ENCODE measurements around the gene SRSF4. TPM values are rescaled to one million over a fixed set of nuclear protein-coding genes. Genes with fewer than 3 reads are reported as not detected.
A peak's percentile ranks its signal among the peaks of the same experiment; 100 is the strongest.
"Not testable (repeated sequence)": the region's sequence is repeated elsewhere in the genome, so short reads cannot be mapped to it uniquely, and the experiment has no call there.

Gene SRSF4
- polyA plus RNA-seq, 3 donors = 114 to 128 (median 117) TPM

- no peak for DNase-seq (ENCODE audit: extremely low read depth in 1 of 11, low read depth in 9 of 11, low spot score in 4 of 11)
These were observed 37.5 kb downstream of the SRSF4 start for GRCh38 chr1:29144178-29144577.

GRCh38 chr1:29142714-29143113, 39.0 kb downstream of the SRSF4 start:
- DNase-seq (ENCODE audit: extremely low read depth in 1 of 11, low read depth in 9 of 11, low spot score in 4 of 11) = no peak

GRCh38 chr1:29136391-29136915, 45.2 kb downstream of the SRSF4 start:
- peak in 6 of 11 donors; percentile 9 to 65 (median 47) for DNase-seq (ENCODE audit: extremely low read depth in 1 of 11, low read depth in 9 of 11, low spot score in 4 of 11)

- DNase-seq (ENCODE audit: extremely low read depth in 1 of 11, low read depth in 9 of 11, low spot score in 4 of 11) = no peak
These were observed 47.0 kb downstream of the SRSF4 start for GRCh38 chr1:29134695-29135028.

- DNase-seq (ENCODE audit: extremely low read depth in 1 of 11, low read depth in 9 of 11, low spot score in 4 of 11) = no peak
These were observed 47.6 kb downstream of the SRSF4 start for GRCh38 chr1:29133861-29134694.

GRCh38 chr1:29131056-29131455, 50.6 kb downstream of the SRSF4 start:
- DNase-seq (ENCODE audit: extremely low read depth in 1 of 11, low read depth in 9 of 11, low spot score in 4 of 11) = not testable (repeated sequence)

- DNase-seq (ENCODE audit: extremely low read depth in 1 of 11, low read depth in 9 of 11, low spot score in 4 of 11) = no peak
These were observed 51.8 kb downstream of the SRSF4 start for GRCh38 chr1:29129916-29130315.

GRCh38 chr1:29128739-29129138, 53.0 kb downstream of the SRSF4 start:
- no peak for DNase-seq (ENCODE audit: extremely low read depth in 1 of 11, low read depth in 9 of 11, low spot score in 4 of 11)

GRCh38 chr1:29126198-29126597, 55.5 kb downstream of the SRSF4 start:
- DNase-seq (ENCODE audit: extremely low read depth in 1 of 11, low read depth in 9 of 11, low spot score in 4 of 11) = no peak

GRCh38 chr1:29125788-29126187, 55.9 kb downstream of the SRSF4 start:
- DNase-seq (ENCODE audit: extremely low read depth in 1 of 11, low read depth in 9 of 11, low spot score in 4 of 11) = no peak

- DNase-seq (ENCODE audit: extremely low read depth in 1 of 11, low read depth in 9 of 11, low spot score in 4 of 11) = no peak
These were observed 56.5 kb downstream of the SRSF4 start for GRCh38 chr1:29125237-29125641.

GRCh38 chr1:29124366-29125236, 57.1 kb downstream of the SRSF4 start:
- DNase-seq (ENCODE audit: extremely low read depth in 1 of 11, low read depth in 9 of 11, low spot score in 4 of 11) = peak in 10 of 11 donors; percentile 69 to 89 (median 83)

- peak in 2 of 11 donors; percentile 14 to 21 for DNase-seq (ENCODE audit: extremely low read depth in 1 of 11, low read depth in 9 of 11, low spot score in 4 of 11)
These were observed 57.8 kb downstream of the SRSF4 start, which contains the start of gene TMEM200B for GRCh38 chr1:29123887-29124365. Gene TMEM200B, minus strand, starts transcription at chr1:29123903. Its CDS starts 2,075 bp downstream, at chr1:29121828.

- DNase-seq (ENCODE audit: extremely low read depth in 1 of 11, low read depth in 9 of 11, low spot score in 4 of 11) = peak in 4 of 11 donors; percentile 19 to 48 (median 32)
These were observed 58.4 kb downstream of the SRSF4 start for GRCh38 chr1:29123053-29123886.

GRCh38 chr1:29122682-29123052, 59.0 kb downstream of the SRSF4 start:
- DNase-seq (ENCODE audit: extremely low read depth in 1 of 11, low read depth in 9 of 11, low spot score in 4 of 11) = peak in 2 of 11 donors; percentile 17 to 18

GRCh38 chr1:29121936-29122681, 59.6 kb downstream of the SRSF4 start:
- DNase-seq (ENCODE audit: extremely low read depth in 1 of 11, low read depth in 9 of 11, low spot score in 4 of 11) = peak in 5 of 11 donors; percentile 33 to 55 (median 44)

GRCh38 chr1:29121516-29121935, 60.2 kb downstream of the SRSF4 start:
- DNase-seq (ENCODE audit: extremely low read depth in 1 of 11, low read depth in 9 of 11, low spot score in 4 of 11) = peak in 2 of 11 donors; percentile 20 to 22

- peak in 4 of 11 donors; percentile 35 to 56 (median 49) for DNase-seq (ENCODE audit: extremely low read depth in 1 of 11, low read depth in 9 of 11, low spot score in 4 of 11)
These were observed 60.7 kb downstream of the SRSF4 start for GRCh38 chr1:29120947-29121485.

Data from renal cortex interstitium (tissue), 11 donors.